GM18868 (cell line): ENCODE results near the gene REEP3.
A peak's percentile ranks its signal among the peaks of the same experiment; 100 is the strongest.

Experiments used
- ATAC-seq: cut with Tn5 transposase; IDR thresholded peaks from one replicate; pipeline ENCODE4 v1.9.1; 2021; ENCODE audit warnings: mild to moderate bottlenecking, moderate library complexity; ENCODE audit not compliant: unreplicated experiment

The REEP3 gene

GRCh38 chr10:63504145-63504881, 16.9 kb upstream of the REEP3 start:
- ATAC-seq = no peak

DNA sequence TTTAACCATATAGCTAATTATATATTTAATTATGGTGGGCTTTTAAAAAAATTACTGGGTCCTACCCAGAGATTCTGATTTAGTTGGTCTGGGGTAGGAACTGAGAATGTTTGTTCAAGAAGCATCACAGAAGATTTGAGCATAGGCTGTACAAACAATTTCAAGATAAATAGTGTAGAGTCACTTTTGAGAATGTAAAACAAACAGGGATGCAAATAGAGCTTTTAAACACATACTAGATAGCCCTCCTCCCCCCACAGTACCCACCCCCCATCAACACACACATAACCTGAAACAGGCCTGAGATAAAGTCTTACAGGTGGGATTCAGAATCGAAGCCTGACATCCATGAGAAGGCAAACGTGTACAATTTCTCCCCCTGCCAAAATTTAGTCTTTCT, 15.6 kb upstream of the REEP3 start:
- ATAC-seq = no peak

- no peak for ATAC-seq
Measured at GRCh38 chr10:63506554-63506953, 14.6 kb upstream of the REEP3 start.

DNA sequence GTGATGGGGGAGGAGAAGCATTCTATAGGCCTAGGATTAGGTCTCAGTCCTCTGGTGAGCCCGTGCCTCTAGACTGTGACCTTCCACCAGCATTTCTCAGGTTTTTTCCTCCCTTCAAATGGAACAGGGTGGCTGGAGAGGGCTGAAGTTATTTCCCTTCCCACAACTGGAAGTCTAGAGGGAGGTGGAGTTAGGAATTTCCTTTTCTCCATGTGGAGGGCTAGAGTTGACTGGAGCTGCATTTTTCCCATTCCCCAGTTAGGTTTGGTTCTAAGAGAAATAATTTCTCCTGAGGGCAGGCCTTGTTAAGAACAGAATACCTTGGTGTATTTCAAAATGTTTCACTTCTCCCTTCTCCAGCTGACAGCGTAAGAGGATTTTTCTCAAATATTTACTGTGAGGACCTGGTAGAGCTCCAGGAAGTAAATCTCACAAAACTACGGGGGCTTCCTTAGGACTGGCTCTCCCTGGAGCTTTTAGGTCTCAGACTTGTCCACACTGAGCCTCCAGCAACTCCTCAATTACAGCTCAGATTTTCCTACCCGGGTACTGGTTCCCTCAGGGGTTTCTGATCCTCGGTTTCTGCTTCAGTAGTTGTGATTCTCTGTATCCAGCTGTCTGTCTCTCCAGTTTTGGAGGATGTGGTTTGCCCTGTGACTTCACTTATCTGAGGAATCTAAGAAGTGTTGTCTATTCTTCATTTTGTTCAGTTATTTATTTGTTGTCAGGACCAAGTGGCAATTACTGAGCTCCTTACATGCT, 6.0 kb upstream of the REEP3 start:
- ATAC-seq = no peak

DNA sequence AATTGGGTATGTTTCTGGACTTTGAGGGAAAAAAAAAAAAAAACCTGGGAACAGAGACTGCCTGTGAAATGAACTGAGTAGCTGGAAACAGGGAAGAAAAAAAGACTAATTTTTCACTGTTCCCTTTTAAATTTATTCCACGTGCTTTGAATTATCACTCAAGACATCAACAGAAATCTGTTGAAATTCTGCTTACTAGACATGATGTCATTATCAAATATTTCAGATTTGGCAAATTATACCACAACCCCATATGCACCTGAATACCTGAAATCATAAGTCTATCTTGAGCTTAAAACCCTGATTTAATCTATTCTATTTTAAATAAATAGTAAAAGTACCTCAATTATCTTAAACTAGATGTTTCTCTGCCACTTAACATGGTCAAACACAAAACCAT, 5.0 kb upstream of the REEP3 start:
- no peak for ATAC-seq

DNA sequence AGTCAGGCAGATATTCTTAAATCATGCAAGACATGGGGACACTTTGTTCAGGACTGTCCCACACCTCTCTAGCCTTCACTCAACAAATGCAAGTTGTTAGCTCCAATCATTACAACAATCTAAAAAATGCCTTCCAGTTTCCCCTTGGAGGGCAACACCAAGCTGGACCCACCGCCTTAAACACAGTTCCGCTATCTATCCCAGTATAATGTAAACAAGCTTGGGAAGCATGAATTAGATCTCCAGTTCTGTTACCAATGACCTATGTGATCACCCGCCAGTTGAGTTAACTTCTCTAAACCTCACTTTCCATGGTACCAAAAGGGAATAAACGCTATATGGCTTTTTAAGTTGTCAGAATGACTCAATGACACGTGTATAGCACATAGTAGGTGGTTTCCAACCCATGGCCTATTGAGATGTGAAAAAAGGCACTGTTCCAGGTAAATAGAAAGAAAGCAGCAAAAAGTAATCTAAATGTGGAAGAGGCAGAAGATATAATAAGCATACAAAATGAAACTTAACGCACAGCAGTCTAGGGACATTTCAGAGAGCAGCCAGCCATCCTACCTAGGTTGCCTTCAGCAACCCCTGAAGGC, 2.4 kb upstream of the REEP3 start:
- ATAC-seq = no peak

DNA sequence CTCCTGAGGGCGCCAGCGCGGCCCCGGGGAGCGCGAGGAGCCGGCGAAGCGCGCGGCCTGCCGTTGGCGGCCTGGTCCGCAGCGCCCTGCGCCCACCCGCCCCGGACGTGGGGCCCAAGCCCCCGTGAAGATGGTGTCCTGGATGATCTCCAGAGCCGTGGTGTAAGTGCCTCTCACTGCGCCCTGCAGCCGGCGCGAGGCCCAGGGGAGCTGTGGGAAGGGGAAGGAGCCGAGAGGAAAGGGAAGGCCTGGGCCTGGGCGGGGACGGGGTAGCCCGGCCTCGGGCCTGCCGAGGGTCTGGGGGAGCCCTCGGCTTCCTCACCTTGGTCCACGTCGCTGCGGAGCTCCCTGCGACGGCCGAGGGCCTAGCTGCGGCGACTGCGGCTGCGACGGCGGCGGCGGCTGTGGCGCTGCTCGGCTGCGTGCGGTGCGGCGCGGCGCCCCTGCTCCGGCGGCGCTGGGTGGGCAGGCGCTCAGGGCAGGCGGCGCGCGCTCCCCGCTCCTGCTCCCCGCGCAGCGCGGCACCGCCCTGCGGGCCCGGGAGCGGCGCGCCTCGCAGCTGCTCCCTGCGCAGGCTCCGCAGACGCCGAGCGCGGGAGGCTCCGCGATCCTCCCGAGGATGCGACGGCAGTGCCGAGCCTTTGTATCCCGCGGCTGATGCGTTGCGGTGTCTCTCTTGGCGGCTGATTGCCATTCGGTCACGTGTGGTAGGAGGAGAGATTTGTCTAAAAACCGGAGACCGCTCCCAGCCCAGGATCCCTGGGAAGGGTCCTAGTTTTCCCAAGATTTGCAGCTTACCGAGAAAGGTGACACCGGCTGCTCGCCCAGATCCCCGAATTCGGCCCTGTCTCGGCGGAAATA, 445 bp downstream of the REEP3 start:
- ATAC-seq = peak; percentile 70

- ATAC-seq = no peak
Measured at GRCh38 chr10:63522277-63522687, 1.1 kb downstream of the REEP3 start.

DNA sequence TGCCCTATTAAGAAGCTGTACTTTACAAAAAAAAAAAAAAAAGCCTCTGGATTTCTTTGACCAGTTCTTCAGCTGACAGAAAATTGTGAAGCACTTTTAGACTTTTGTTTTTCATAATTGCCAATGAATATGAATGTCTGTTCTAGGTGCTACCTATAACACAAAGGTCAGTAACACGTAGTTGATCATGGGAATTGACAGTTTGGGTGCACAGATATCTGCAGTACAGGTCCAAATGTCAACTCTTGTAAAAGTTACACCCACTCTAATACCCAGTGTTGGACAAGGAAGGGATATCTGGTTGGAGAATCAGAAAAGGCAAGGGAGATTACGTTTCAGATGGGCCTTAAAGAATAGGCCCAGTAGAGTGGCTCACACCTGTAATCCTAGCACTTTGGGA, 1.8 kb downstream of the REEP3 start:
- no peak for ATAC-seq

GRCh38 chr10:63525021-63525420, 3.8 kb downstream of the REEP3 start:
- ATAC-seq = no peak

- no peak for ATAC-seq
Measured at GRCh38 chr10:63527401-63527800, 6.2 kb downstream of the REEP3 start.

DNA sequence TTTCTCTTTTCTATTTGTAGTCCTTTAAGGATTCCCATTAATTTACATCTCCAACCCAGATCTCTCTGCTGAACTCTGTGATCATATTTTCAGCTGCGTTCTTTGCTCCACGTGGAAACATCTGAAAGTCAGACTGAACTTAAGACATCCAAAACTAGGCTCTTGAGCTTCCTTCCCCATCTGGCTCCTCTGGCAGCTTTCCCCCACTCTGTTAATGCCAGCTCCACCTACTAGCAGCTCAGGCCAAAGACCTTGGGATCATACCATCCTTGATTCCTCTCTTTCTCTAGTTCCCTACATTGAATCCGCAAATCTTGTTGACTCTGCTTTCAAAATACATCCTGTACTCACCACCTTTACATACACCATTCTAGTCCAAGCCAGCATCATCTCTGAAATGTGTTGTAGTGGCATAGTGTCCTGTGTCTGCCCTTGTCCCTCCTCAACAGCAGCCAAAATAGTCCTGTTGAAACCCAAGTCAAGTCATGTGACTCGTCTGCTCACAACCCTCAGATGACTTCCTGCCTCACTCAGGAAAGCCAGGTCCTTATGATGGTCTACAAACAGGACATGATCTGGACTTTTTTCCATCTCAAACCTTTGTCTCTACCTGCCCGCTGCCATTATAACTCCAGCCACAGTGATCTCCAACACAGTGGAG, 7.0 kb downstream of the REEP3 start:
- ATAC-seq = no peak

DNA sequence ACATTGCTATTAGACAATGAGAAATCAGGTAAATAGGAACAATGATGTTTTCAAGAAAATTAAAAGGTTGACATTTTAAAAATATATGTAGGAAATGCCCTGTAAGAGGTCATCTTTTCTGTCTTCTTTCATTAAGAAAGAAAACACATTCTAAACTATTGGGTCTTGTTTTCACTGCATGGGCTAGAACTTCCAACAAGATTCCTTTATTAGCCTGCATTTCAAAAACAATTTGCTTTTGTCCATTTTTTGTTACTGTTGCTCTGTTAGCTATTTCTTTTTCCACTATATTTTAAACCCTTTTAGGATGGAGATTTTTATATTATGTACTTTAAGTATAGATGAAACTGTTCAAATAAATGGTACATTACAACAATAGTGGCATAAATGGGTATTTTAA, 9.2 kb downstream of the REEP3 start:
- no peak for ATAC-seq

- ATAC-seq = no peak
Measured at GRCh38 chr10:63534723-63535122, 13.5 kb downstream of the REEP3 start.

- no peak for ATAC-seq
Measured at GRCh38 chr10:63536698-63537097, 15.5 kb downstream of the REEP3 start.

DNA sequence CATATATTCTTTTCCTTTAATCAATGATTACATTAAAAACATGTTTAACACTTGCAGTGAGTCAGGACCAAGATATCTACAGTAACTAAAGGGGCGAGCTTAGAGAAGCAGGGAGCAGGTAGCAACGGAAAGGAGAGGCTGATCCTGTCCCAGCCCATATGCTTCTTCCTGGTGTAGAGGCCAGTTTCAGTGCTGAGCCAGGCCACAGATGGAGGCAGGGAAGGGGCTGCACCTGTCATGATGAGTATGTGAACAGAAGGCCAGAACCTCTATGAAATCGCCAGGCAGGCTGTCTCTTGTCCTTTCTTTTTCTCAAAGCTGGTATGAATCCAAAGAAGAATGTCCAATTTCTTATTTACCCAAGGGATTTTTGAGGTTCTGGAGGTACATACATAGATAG, 16.3 kb downstream of the REEP3 start:
- ATAC-seq = no peak

DNA sequence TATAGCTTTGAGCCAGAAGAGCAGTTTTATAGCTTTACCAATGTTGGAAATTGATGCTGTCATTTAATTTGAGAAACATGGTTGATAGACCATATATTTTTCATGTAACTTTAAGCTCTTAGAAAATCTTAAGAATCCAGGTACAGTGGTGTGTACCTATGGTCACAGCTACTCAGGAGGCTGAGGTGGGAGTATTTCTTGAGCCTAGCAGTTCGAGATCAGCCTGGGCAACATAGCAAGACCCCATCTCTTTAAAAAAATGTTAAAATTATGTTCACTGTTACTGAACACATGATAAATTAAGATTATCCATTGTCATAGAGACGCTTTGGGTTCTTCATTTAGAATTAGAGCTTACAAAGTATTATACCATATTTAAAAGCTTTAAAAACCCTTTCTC, 18.2 kb downstream of the REEP3 start:
- no peak for ATAC-seq

DNA sequence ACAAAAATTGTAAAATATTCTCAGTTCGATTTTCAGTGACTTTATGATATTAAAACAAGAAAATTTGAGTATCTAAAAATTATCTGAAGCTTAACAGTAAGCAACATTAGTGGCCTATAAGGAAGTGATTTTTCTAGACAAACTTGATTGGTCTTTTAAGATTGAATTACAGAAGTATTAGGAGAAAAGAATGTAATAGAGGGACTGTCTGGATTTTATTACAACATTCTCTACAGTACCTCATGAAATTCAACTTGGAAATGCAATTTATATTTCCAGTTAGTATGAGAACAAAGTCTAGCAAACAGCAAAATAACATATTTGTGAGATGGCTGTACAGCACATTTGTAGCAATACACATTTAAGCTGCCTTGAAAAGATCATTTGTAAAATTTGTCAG, 18.8 kb downstream of the REEP3 start:
- no peak for ATAC-seq

DNA sequence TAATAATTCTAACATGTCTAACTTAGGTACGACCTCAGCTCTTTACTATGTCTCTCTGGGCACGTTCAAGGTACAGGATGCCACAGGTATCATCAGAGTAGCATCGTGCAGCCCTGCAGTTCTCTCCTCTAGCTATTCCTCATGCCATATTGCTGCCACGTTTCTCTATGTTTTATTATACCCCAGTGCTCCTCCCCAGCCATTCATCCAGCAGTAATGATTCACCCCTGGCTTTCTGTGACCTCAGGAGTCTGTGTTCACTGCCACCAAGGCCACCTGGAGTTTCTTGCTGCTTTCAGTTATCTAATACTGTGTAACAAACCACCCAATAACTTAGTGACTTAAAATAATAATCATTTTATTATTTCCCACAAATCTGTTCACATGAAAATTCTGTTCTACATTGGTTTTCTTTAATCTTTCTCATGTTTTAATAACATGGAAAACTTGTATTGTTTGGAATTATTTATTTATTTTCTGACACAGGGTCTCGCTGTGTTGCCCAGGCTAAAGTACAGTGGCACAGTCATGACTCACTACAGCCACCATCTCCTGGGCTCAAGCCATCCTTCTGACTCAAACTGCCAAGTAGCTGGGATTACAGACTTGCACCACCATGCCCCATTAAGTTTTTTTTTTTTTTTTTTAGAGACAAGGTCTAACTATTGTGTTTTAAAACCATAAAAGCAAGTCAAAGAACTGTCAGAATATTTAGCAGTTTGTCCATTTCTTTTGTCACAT, 21.8 kb downstream of the REEP3 start:
- ATAC-seq = no peak

- no peak for ATAC-seq
Measured at GRCh38 chr10:63543576-63543962, 22.4 kb downstream of the REEP3 start.
